Measurements from ENCODE around the gene GRXCR1.

GRCh38 chr4:42910459-42910858 is 17.9 kb downstream of the GRXCR1 start:
- TF ChIP-seq EZH2phosphoT487 (IDR thresholded peaks at IDR 0.05; ENCODE audit: insufficient read depth, low read depth) (no peak), EZH2 (IDR thresholded peaks at IDR 0.05; ENCODE audit: insufficient read depth, poor library complexity, severe bottlenecking) (no peak)

Data from GM23248 (cell line).